ENCODE results near the gene RAET1E. TPM values are rescaled to one million over a fixed set of nuclear protein-coding genes. Genes with fewer than 3 reads are reported as not detected.

RAET1E gene
- total and polyA plus RNA-seq, 2 donors (not counting 3 experiments of a cell fraction or from before 2014, with no cell fraction given), result 0.04 TPM; not detected in 1

DNA sequence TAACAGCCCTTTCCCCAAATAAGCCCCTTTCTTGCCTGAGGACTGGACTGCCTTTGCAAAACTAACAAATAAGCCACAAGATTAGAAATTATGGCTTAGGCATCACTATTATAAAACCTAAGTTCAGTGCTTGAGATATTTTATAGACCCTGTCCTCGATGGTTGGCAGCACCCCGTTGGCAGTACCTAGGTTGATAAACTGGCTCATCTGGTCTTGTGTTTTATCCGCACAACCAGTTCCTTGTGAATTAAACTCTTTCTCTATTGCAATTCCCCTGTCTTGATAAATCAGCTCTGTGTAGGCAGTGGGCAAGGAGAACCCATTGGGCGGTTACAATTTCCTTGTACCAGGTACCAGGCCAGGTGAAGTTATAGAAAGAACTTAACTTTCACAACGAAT, 40.4 kb downstream of the RAET1E start:
- no peak overlapping the region for H2AFZ ChIP-seq (ENCODE audit: low read depth, low read length)
- H3K4me2 ChIP-seq (ENCODE audit: insufficient read depth, low read length), result peak overlapping the region; percentile 97
- H3K4me3 ChIP-seq (replicated peaks in 1 of 3; ENCODE audit: insufficient read depth in 1 of 3, low read depth in 1 of 3, low read length in 3 of 3), result no peak overlapping the region
- H3K4me1 ChIP-seq (ENCODE audit: control insufficient read depth, extremely low read depth, insufficient read depth, low read length), result peaks cover 79% of the 10 kb centered on the region
- FAIRE-seq (no peak), DNase-seq (ENCODE audit: low read depth, low spot score) (no peak)
- H3K27ac ChIP-seq (ENCODE audit: insufficient read depth, low read depth, low read length), result peak overlapping the region; percentile 95
- BruUV-seq (replicated peaks), result no TSS peak
- dilution Hi-C loops (cut with MboI; ENCODE audit: extremely low pct_ligation_motif_present, low sequenced_read_pairs) (no loop called here), intact Hi-C loops (cut with micrococcal nuclease) (loop anchor here (5.0 kb wide), 1 partner anchor 310 kb away; the partner anchor contains the start of gene PPIL4)
- no peaks in the 10 kb centered on the region for H3K9me3 ChIP-seq (replicated peaks; ENCODE audit: control insufficient read depth, insufficient read depth, low read length)
- TF ChIP-seq, protein P1, sequence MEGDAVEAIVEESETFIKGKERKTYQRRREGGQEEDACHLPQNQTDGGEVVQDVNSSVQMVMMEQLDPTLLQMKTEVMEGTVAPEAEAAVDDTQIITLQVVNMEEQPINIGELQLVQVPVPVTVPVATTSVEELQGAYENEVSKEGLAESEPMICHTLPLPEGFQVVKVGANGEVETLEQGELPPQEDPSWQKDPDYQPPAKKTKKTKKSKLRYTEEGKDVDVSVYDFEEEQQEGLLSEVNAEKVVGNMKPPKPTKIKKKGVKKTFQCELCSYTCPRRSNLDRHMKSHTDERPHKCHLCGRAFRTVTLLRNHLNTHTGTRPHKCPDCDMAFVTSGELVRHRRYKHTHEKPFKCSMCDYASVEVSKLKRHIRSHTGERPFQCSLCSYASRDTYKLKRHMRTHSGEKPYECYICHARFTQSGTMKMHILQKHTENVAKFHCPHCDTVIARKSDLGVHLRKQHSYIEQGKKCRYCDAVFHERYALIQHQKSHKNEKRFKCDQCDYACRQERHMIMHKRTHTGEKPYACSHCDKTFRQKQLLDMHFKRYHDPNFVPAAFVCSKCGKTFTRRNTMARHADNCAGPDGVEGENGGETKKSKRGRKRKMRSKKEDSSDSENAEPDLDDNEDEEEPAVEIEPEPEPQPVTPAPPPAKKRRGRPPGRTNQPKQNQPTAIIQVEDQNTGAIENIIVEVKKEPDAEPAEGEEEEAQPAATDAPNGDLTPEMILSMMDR (IDR thresholded peaks at IDR 0.05; ENCODE audit: extremely low read depth in 1 of 2, insufficient read depth in 1 of 2, low read depth in 1 of 2, low read length in 2 of 2), result no peak
- TF ChIP-seq GATA2 (IDR thresholded peaks at IDR 0.05; ENCODE audit: insufficient read depth, insufficient read length, low read depth, low read length) (no peak), POLR2A (IDR thresholded peaks at IDR 0.05; ENCODE audit: low read depth, low read length) (no peak), POLR2AphosphoS5 (IDR thresholded peaks at IDR 0.05; ENCODE audit: insufficient read depth, low read depth, low read length) (no peak), JUN (IDR thresholded peaks at IDR 0.05; ENCODE audit: borderline replicate concordance, insufficient read depth, insufficient read length, low read depth) (no peak), FOS (IDR thresholded peaks at IDR 0.05; ENCODE audit: borderline replicate concordance, insufficient read depth, low read length) (no peak), EZH2 (IDR thresholded peaks at IDR 0.05; ENCODE audit: borderline replicate concordance, low read depth, low read length, severe bottlenecking) (no peak), MYC (IDR thresholded peaks at IDR 0.05; ENCODE audit: low read depth, low read length) (no peak)
- TF ChIP-seq, protein P2, sequence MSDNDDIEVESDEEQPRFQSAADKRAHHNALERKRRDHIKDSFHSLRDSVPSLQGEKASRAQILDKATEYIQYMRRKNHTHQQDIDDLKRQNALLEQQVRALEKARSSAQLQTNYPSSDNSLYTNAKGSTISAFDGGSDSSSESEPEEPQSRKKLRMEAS (IDR thresholded peaks at IDR 0.05; ENCODE audit: insufficient read depth, insufficient read length), result no peak
- no peaks in the 10 kb centered on the region for H3K9me1 ChIP-seq (replicated peaks; ENCODE audit: control insufficient read depth, extremely low read depth, insufficient read depth, low read length)
- H3K79me2 ChIP-seq (ENCODE audit: control insufficient read depth, insufficient read depth, low read length), result peaks cover 53% of the 10 kb centered on the region
- POLR2A ChIA-PET, result no interaction called here
- no peaks in the 10 kb centered on the region for H3K36me3 ChIP-seq (ENCODE audit: control insufficient read depth in 2 of 2, extremely low read depth in 1 of 2, insufficient read depth in 2 of 2, low read length in 2 of 2)
- H3K9ac ChIP-seq (replicated peaks; ENCODE audit: extremely low read depth, insufficient read depth, low read length), result peak overlapping the region; percentile 92
- H4K20me1 ChIP-seq (replicated peaks; ENCODE audit: control insufficient read depth, extremely low read depth, insufficient read depth, low read length), result no peaks in the 10 kb centered on the region
- no peaks in the 10 kb centered on the region for H3K27me3 ChIP-seq (ENCODE audit: control insufficient read depth in 2 of 2, insufficient read depth in 2 of 2, low read length in 2 of 2)
- CTCF ChIA-PET, result interaction anchor here (1.7 kb wide), 1 partner anchor 21 kb away, joined by 8 read pairs; no protein-coding TSS in a partner anchor
